ENCODE measurements around the gene RAP1GAP2.
"Not testable (repeated sequence)": the region's sequence is repeated elsewhere in the genome, so short reads cannot be mapped to it uniquely, and the experiment has no call there.

RAP1GAP2 gene

DNA sequence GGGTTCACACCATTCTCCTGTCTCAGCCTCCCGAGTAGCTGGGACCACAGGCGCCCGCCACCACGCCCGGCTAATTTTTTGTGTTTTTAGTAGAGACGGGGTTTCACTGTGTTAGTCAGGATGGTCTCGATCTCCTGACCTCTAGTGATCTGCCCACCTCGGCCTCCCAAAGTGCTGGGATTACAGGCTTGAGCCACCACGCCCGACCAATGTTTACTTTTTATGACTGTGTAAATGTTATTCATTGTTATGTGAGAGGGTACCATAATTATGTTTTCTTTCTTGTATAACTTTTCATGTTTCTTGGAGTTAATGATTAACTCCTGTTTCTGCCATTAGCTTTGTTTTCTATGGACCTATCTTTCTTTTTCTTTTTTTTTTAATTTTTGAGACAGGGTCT is 94.5 kb downstream of the RAP1GAP2 start:
- DNase-seq = not testable (repeated sequence)

- DNase-seq = no peak
These were observed 96.2 kb downstream of the RAP1GAP2 start for GRCh38 chr17:2892305-2892971.

DNA sequence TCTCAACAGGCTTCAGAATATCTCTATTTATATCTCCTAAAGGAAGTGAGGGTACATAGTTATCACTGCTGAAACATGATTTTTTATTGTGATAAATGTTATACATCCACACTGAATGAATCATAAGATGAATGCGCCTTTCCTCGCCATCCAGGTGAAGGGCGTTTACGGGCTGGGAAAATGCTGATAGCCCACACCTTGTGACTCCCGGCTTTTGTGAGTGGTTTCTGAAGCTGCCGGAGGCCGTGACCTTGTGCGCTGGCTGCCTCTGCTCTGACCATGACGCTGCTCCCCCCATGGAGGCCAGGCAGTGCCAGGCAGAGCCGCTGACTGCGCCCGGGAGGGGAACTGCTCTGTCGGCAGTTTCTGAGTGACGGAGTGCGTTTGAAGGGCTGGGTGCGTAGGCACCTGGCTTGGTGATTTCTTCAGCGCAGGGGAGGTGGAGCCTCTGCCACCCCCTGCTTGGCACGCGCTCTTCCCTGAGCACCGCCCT is 97.2 kb downstream of the RAP1GAP2 start:
- DNase-seq = no peak

GRCh38 chr17:2894782-2895181 is 98.5 kb downstream of the RAP1GAP2 start:
- no peak for DNase-seq

GRCh38 chr17:2897605-2898004 is 101.4 kb downstream of the RAP1GAP2 start:
- no peak for DNase-seq

GRCh38 chr17:2898255-2898926 is 102.2 kb downstream of the RAP1GAP2 start:
- DNase-seq = no peak

- DNase-seq = no peak
These were observed 103.7 kb downstream of the RAP1GAP2 start for GRCh38 chr17:2899906-2900305.

- DNase-seq = no peak
These were observed 104.6 kb downstream of the RAP1GAP2 start for GRCh38 chr17:2900842-2901241.

DNA sequence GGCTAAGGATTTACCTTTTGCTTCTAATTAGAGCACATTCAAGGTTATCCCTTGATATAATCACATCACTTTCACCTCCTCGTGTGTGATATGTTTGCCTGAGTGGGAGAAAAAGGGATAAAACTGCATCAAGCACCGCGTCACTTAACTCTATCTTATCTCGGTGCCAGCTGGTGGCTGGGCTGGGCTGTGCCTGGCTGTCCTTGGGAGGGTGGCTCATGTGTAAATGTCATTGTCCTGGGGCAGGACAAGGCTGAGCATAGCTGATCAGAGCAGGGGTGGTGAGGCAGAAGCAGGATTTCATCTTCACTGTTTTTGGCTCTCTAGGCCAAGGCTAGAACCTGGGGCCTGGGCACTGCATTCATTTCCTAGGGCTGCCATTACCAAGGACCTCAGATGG is 105.3 kb downstream of the RAP1GAP2 start:
- DNase-seq = no peak

GRCh38 chr17:2902546-2902945 is 106.3 kb downstream of the RAP1GAP2 start:
- no peak for DNase-seq

- no peak for DNase-seq
These were observed 107.1 kb downstream of the RAP1GAP2 start for GRCh38 chr17:2903193-2903974.

GRCh38 chr17:2904135-2904534 is 107.9 kb downstream of the RAP1GAP2 start:
- DNase-seq = no peak

DNA sequence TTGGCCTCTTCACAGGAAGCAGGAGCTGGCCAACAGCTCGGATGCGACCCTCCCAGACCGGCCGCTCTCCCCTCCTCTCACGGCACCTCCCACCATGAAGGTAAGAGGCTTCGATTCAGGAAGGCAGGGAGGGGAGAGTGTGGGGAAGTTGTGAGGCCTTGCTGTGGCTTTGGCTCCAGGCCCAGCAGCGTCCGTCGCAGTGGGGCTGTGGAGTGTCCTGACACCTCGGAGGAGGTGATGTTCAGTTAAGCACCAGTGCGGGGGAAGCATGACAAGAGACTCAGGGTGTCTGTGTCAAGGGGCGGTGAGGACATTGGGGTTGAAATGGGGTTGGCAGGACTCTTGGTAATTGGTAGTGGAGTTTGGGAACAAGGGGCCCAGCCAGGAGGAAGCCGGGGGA is 109.0 kb downstream of the RAP1GAP2 start:
- DNase-seq = no peak

GRCh38 chr17:2905696-2906501 is 109.7 kb downstream of the RAP1GAP2 start:
- DNase-seq = no peak

DNA sequence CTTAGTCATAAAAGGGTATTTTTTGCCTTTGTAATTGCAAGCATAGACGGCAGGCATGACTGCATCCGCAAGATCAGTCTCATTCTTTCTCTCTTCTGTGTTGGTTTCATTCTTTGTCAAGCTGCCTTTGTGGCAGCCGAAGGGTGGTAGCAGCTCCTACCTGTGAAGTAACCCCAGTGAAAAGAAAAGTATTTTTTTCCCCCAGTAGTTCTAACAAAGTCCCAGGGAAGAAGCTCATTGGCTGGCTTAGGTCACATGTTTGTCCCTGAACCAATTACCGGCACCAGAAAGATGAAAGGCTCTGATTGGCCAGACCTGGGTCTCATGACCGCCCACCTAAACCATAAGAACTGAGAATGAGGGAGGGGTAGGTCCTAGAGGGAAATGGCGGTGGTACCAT is 110.7 kb downstream of the RAP1GAP2 start:
- DNase-seq = peak in 1 of 2 experiments; percentile 16

GRCh38 chr17:2909175-2909845 is 113.1 kb downstream of the RAP1GAP2 start:
- DNase-seq = no peak

DNA sequence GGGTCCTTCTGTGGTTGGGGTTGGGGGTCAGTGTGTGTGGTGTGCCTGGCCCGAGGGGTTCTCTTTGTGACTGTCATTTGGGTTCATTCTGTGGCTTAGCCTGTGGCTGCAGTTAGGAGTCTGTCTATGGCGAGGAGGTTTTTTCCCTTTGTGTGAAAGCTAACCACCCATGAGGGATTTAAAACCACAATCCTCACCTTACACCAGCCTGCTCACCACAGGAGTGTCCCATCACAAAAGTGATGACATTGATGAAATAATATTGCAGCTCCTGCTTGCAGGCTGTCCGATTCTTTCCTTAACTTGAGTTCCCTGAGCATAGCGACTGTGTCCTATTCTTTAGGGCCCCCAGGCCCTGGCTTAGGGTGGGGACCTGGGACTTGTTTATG is 113.6 kb downstream of the RAP1GAP2 start:
- no peak for DNase-seq

DNA sequence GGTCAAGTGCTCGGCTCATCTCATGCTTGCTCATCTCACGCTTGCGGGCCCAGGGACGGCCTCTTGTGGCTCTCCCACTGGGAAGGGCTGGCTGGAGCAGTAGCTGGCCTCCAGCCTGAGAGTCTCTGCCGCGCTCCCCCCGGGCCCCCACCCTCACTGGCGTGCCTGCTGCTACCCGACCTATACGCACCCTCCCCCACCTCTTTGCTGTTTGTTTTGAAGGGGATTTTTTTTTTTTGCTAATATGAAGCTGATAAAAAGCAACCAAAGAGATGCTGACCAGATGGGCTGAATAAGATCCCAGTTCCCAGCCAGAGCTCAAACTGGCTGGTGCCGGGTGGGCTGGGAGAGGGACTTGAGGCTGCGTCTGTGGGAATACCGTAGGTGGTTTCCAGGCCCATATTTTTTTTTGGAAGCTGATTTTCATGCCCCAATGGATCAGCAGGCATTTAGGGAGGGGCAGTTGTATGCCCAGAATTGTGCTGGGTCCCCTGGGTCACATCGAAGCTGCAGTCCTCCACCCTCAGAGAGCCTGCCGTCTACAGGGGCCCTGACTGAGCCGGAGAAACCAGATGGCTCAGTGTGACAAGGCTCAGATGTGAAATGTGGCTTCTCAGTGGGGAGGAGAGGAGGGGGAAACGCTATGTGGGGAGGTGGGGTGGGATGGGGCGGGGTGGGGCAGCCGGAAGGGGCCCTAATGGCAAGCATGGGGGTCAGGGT is 115.0 kb downstream of the RAP1GAP2 start:
- no peak for DNase-seq

DNA sequence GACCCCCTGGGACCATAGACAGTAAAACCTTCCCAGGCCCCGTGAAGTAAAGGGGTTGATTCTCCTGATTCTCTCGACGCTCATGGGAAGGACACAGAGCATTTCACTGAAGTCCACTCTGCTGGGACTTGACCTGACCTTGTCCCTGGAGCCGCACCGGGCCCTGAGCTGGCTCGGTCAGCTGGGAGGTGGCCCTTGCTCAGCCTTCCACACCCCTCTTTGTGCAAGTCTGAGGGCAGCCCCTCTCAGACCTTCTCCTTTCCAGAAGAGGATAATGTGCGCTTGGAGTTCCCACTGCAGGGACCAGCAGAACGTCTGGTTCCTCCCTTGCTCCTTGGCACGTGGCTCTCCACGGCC is 115.5 kb downstream of the RAP1GAP2 start:
- no peak for DNase-seq

DNA sequence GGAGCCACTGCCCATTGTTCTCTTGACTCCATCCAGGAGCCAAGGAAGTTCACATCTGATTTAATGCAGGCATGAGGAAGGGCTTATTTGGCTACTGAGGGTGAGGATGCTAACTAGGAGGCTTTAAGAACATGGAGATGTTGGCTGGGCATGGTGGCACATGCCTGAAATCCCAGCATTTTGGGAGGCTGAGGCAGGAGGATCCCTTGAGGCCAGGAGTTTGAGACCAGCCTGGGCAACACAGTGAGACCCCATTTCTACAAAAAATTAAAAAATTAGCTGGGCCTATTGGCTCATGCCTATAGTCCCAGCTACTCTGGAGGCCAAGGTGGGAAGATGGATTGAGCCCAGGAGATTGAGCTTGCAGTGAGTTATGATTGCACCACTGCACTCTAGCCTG is 116.5 kb downstream of the RAP1GAP2 start:
- DNase-seq = no peak

DNA sequence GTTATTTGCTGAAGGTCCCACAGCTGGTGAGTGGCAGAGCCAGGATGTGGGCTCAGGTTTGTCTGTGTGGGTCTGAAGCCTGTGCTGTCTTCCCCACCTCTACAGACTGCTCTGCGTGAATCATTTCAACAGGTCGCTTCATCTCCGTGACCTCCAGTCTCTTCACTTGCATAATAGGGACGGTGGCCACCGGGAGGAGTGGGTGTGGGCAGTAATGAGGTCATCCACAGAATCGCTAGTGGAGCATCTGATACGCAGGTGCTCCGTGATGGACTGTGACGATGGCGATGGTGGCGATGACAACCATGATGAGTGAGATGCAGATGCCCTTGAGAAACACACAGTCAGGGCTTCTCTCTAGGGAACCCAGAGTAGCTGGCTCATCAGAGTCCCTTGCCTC is 120.2 kb downstream of the RAP1GAP2 start:
- DNase-seq = no peak

- DNase-seq = no peak
These were observed 125.2 kb downstream of the RAP1GAP2 start for GRCh38 chr17:2921443-2921842.

Data from stimulated activated CD4-positive, alpha-beta T cell treated with anti-CD3 and anti-CD28 coated beads, Interleukin-4, amount 100 ng/mL, for 4 hours (primary cell).